Activated CD4-positive, CD25-positive, alpha-beta regulatory T cell treated with anti-CD3 and anti-CD28 coated beads, Interleukin-2, amount 50 U/mL, for 16 hours (primary cell): ENCODE measurements around the gene DNAJB6.
"Not testable (repeated sequence)": the region's sequence is repeated elsewhere in the genome, so short reads cannot be mapped to it uniquely, and the experiment has no call there.

Experiments
- DNase-seq: peaks from one replicate; pipeline ENCODE4 v3.0.0-alpha.2; 2020; ENCODE audit warnings: low read depth, low spot score

The DNAJB6 gene

GRCh38 chr7:157442993-157443831 lies 106.4 kb downstream of the DNAJB6 start:
- DNase-seq: no peak

GRCh38 chr7:157444011-157444842 lies 107.4 kb downstream of the DNAJB6 start:
- no peak for DNase-seq

DNA sequence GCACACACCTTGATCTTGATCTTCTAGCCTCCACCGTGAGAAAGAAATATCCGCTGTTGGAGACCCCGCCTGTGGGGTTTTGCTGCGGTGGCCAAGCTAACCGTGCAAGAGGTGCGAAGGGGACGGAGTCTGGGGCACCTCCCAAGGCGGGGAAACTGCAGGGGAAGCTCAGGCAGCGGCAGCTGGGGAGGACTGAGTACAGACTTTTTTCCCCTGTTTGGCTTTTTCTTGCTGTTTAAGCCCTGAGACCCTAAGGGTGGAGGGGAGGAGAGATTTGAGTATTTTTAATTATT lies 108.0 kb downstream of the DNAJB6 start:
- DNase-seq: no peak

GRCh38 chr7:157445246-157445955 lies 108.6 kb downstream of the DNAJB6 start:
- DNase-seq: no peak

- no peak for DNase-seq
Measured at GRCh38 chr7:157445956-157446295, 109.1 kb downstream of the DNAJB6 start.

GRCh38 chr7:157446322-157446721 lies 109.5 kb downstream of the DNAJB6 start:
- no peak for DNase-seq

DNA sequence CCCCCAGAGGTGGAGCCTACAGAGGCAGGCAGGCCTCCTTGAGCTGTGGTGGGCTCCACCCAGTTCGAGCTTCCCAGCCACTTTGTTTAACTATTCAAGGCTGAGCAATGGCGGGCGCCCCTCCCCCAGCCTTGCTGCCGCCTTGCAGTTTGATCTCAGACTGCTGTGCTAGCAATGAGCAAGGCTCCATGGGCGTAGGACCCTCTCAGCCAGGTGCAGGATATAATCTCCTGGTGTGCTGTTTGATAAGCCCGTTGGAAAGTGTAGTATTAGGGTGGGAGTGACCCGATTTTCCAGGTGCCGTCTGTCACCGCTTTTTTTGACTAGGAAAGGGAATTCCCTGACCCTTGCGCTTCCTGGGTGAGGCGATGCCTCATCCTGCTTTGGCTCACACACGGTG lies 117.2 kb downstream of the DNAJB6 start:
- DNase-seq: not testable (repeated sequence)

GRCh38 chr7:157457355-157458253 lies 120.8 kb downstream of the DNAJB6 start:
- no peak for DNase-seq

- no peak for DNase-seq
Measured at GRCh38 chr7:157458254-157458633, 121.4 kb downstream of the DNAJB6 start.

- no peak for DNase-seq
Measured at GRCh38 chr7:157459966-157460365, 123.2 kb downstream of the DNAJB6 start.

DNA sequence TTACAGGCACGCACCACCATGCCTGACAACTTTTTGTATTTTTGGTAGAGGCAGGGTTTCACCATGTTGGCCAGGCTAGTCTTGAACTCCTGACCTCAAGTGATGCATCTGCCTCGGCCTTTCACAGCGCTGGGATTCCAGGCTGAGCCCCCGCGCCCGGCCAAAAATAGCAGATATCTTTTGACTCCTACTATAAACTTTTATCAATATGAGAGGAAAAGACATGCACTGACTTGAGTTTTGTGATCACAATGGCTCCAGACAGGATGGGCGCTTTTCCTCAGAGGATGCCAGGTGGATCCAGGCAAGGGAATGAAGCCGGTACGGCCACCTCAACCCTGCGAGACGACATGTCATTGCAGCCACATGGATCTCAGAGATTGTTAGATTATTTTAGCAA lies 123.9 kb downstream of the DNAJB6 start:
- no peak for DNase-seq

GRCh38 chr7:157461573-157462418 lies 125.0 kb downstream of the DNAJB6 start:
- DNase-seq: no peak

DNA sequence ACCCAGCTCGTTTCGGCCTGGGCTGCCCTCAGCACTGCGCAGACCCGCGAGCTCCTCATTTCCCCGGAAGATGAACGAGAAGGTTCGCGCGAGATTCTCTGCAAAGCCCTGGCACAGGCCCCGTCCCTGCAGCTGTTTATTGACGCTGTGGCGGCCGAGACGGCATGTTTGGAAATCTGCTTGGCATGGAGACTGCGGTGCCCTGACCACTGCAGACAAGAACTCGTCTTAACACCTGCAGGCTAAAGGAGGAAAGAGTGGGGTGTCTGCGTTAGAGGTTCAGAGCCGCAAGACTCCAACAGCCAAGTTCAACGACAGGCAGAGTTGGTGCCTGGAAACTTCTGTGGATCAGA lies 125.6 kb downstream of the DNAJB6 start:
- DNase-seq: no peak

DNA sequence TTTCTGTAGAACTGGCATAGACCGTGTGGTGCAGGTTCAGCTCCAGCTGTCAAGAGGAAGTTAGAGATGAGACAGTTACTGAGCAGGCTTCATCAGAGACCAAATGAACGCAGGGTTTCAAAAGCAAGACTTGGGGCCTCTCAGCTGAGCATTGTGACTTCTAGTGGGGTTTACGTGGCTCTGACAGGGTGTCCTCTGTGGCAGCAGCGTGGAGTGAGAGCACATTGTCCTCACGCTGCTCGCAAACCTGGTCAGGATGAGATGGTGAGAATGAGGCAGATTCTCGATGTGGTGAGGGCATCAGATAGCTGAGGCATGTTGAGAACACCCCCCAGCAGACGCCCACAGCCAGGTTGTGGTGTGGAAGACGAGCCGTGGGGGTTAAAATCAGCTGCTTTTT lies 126.0 kb downstream of the DNAJB6 start:
- no peak for DNase-seq

DNA sequence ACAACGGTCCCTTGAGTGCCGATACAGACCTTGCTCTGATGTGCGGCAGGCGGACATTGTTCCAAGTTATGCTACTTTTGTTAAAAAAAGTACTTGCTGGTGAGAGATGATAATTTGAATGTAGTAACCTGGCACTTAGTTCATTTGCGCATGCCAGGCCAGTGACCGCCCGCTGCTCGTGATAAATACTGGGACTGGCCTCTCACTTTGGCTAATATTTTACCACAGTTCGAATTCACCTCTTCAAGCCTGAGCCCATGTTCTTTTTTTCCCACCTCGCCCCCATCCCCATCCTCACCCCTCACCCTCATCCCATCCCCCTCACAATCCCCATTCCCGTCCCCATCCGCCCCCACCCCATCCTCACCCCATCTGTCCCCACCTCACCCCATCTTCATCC lies 126.4 kb downstream of the DNAJB6 start:
- no peak for DNase-seq

- DNase-seq: no peak
Measured at GRCh38 chr7:157464111-157464970, 127.5 kb downstream of the DNAJB6 start.

- DNase-seq: no peak
Measured at GRCh38 chr7:157464971-157465886, 128.4 kb downstream of the DNAJB6 start.
